NCI-H187 (cell line): ENCODE data around the gene MRPL30.
"Not testable (repeated sequence)": the region's sequence is repeated elsewhere in the genome, so short reads cannot be mapped to it uniquely, and the experiment has no call there.

Experiments
- DNase-seq, 2 experiments: peaks; one replicate each; lab custom pipeline; 2025; lab: John Stamatoyannopoulos, UW

The MRPL30 gene

GRCh38 chr2:99184811-99185210 lies 3.8 kb downstream of the MRPL30 start:
- DNase-seq, result no peak

- DNase-seq, result no peak
These were observed 6.0 kb downstream of the MRPL30 start for GRCh38 chr2:99187011-99187410.

GRCh38 chr2:99188357-99188756 lies 7.4 kb downstream of the MRPL30 start:
- no peak for DNase-seq

- no peak for DNase-seq
These were observed 9.6 kb downstream of the MRPL30 start for GRCh38 chr2:99190548-99190947.

- not testable (repeated sequence) for DNase-seq
These were observed 11.4 kb downstream of the MRPL30 start for GRCh38 chr2:99192364-99192763.

- no peak for DNase-seq
These were observed 17.3 kb downstream of the MRPL30 start for GRCh38 chr2:99198103-99198841.

- DNase-seq, result no peak
These were observed 19.3 kb downstream of the MRPL30 start for GRCh38 chr2:99200076-99200800.

- DNase-seq, result no peak
These were observed 21.1 kb downstream of the MRPL30 start for GRCh38 chr2:99201959-99202678.

- DNase-seq, result no peak
These were observed 24.5 kb downstream of the MRPL30 start for GRCh38 chr2:99205491-99205890.

- DNase-seq, result no peak
These were observed 35.1 kb downstream of the MRPL30 start for GRCh38 chr2:99216096-99216495.

- DNase-seq, result no peak
These were observed 37.0 kb downstream of the MRPL30 start for GRCh38 chr2:99217929-99218501.

GRCh38 chr2:99233177-99233576 lies 52.2 kb downstream of the MRPL30 start:
- not testable (repeated sequence) for DNase-seq

GRCh38 chr2:99238599-99238998 lies 57.6 kb downstream of the MRPL30 start:
- no peak for DNase-seq

- no peak for DNase-seq
These were observed 59.4 kb downstream of the MRPL30 start for GRCh38 chr2:99240431-99240830.

GRCh38 chr2:99242151-99242550 lies 61.2 kb downstream of the MRPL30 start:
- DNase-seq, result no peak
